WTC11 (cell line): ENCODE data around the gene CCSER2.

Experiments used
- ATF1 ChIP-seq: sonication (generic); formaldehyde crosslinking; IDR thresholded peaks from 2 replicates; pipeline ENCODE4 v1.8.1; 2023; ENCODE audit warnings: mild to moderate bottlenecking, moderate library complexity, missing genetic modification reagents
- ETV6 ChIP-seq: sonication (generic); formaldehyde crosslinking; IDR thresholded peaks from 2 replicates; pipeline ENCODE4 v1.8.1; 2022; ENCODE audit warnings: mild to moderate bottlenecking, missing genetic modification reagents
- FOXJ3 ChIP-seq: sonication (generic); formaldehyde crosslinking; IDR thresholded peaks from 2 replicates; pipeline ENCODE4 v1.9.0; 2021; ENCODE audit warnings: missing genetic modification reagents, mild to moderate bottlenecking, borderline replicate concordance
- JAZF1 ChIP-seq: fragments of 250-450 bp; sonication (Bioruptor Pico); IDR thresholded peaks from 2 replicates; pipeline ENCODE4 v1.9.0; 2021; ENCODE audit warnings: moderate library complexity, mild to moderate bottlenecking, inconsistent platforms
- JUN ChIP-seq: sonication (generic); formaldehyde crosslinking; IDR thresholded peaks from 2 replicates; pipeline ENCODE4 v1.8.0; 2023; ENCODE audit warnings: mild to moderate bottlenecking, missing genetic modification reagents
- NR2C2 ChIP-seq: sonication (generic); formaldehyde crosslinking; IDR thresholded peaks from 2 replicates; pipeline ENCODE4 v1.8.0; 2022; ENCODE audit warnings: mild to moderate bottlenecking, missing genetic modification reagents
- SP1 ChIP-seq: sonication (generic); formaldehyde crosslinking; conservative IDR thresholded peaks from 2 replicates; pipeline ENCODE4 v1.8.1; 2022; ENCODE audit warnings: missing genetic modification reagents
- ZNF232 ChIP-seq: sonication (generic); formaldehyde crosslinking; IDR thresholded peaks from 2 replicates; pipeline ENCODE4 v1.8.0; 2022; ENCODE audit warnings: mild to moderate bottlenecking, missing genetic modification reagents
- TF ChIP-seq, protein P1 (sequence below): fragments of 200-600 bp; IDR thresholded peaks from 2 replicates; pipeline ENCODE4 v1.8.0; 2022; ENCODE audit warnings: antibody characterized with exemption
- TF ChIP-seq, protein P2 (sequence below): sonication (generic); formaldehyde crosslinking; IDR thresholded peaks from 2 replicates; pipeline ENCODE4 v1.8.1; 2023; ENCODE audit warnings: mild to moderate bottlenecking, moderate library complexity, missing genetic modification reagents
- TF ChIP-seq, protein P3 (sequence below): sonication (generic); formaldehyde crosslinking; conservative IDR thresholded peaks from 2 replicates; pipeline ENCODE4 v1.8.1; 2023; ENCODE audit warnings: mild to moderate bottlenecking, low read depth, missing genetic modification reagents, moderate library complexity
- TF ChIP-seq, protein P4 (sequence below): fragments of 250-450 bp; sonication (Bioruptor Pico); IDR thresholded peaks from 2 replicates; pipeline ENCODE4 v1.8.0; 2021; ENCODE audit warnings: mild to moderate bottlenecking
- TF ChIP-seq, protein P5 (sequence below): sonication (generic); formaldehyde crosslinking; IDR thresholded peaks from 2 replicates; pipeline ENCODE4 v1.8.1; 2022; ENCODE audit warnings: low read depth, missing genetic modification reagents, borderline replicate concordance

DNA sequence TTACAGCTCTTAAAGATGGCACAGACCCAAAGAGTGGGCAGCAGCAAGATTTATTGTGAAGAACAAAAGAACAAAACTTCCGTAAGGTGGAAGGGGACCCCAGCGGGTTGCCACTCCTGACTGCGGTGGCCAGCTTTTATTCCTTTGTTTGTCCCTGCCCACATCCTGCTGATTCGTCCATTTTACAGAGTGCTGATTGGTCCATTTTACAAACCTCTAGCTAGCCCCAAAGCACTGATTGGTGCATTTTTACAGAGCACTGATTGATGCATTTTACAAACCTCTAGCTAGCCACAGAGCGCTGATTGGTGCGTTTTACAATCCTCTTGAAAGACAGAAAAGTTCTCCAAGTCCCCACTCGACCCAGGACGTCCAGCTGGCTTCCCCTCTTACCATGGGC, 16.8 kb upstream of the CCSER2 start:
- TF ChIP-seq, protein P1, sequence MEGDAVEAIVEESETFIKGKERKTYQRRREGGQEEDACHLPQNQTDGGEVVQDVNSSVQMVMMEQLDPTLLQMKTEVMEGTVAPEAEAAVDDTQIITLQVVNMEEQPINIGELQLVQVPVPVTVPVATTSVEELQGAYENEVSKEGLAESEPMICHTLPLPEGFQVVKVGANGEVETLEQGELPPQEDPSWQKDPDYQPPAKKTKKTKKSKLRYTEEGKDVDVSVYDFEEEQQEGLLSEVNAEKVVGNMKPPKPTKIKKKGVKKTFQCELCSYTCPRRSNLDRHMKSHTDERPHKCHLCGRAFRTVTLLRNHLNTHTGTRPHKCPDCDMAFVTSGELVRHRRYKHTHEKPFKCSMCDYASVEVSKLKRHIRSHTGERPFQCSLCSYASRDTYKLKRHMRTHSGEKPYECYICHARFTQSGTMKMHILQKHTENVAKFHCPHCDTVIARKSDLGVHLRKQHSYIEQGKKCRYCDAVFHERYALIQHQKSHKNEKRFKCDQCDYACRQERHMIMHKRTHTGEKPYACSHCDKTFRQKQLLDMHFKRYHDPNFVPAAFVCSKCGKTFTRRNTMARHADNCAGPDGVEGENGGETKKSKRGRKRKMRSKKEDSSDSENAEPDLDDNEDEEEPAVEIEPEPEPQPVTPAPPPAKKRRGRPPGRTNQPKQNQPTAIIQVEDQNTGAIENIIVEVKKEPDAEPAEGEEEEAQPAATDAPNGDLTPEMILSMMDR = no peak
- no peak for TF ChIP-seq ATF1 (CRISPR knock-in tag)
- no peak for TF ChIP-seq SP1
- TF ChIP-seq ETV6 (CRISPR knock-in tag) = no peak
- TF ChIP-seq JUN = no peak
- TF ChIP-seq, protein P2, sequence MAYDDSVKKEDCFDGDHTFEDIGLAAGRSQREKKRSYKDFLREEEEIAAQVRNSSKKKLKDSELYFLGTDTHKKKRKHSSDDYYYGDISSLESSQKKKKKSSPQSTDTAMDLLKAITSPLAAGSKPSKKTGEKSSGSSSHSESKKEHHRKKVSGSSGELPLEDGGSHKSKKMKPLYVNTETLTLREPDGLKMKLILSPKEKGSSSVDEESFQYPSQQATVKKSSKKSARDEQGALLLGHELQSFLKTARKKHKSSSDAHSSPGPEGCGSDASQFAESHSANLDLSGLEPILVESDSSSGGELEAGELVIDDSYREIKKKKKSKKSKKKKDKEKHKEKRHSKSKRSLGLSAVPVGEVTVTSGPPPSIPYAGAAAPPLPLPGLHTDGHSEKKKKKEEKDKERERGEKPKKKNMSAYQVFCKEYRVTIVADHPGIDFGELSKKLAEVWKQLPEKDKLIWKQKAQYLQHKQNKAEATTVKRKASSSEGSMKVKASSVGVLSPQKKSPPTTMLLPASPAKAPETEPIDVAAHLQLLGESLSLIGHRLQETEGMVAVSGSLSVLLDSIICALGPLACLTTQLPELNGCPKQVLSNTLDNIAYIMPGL = no peak
- no peak for TF ChIP-seq JAZF1
- TF ChIP-seq NR2C2 (CRISPR knock-in tag) = no peak
- no peak for TF ChIP-seq ZNF232 (CRISPR knock-in tag)
- no peak for TF ChIP-seq FOXJ3 (CRISPR knock-in tag)
- TF ChIP-seq, protein P3, sequence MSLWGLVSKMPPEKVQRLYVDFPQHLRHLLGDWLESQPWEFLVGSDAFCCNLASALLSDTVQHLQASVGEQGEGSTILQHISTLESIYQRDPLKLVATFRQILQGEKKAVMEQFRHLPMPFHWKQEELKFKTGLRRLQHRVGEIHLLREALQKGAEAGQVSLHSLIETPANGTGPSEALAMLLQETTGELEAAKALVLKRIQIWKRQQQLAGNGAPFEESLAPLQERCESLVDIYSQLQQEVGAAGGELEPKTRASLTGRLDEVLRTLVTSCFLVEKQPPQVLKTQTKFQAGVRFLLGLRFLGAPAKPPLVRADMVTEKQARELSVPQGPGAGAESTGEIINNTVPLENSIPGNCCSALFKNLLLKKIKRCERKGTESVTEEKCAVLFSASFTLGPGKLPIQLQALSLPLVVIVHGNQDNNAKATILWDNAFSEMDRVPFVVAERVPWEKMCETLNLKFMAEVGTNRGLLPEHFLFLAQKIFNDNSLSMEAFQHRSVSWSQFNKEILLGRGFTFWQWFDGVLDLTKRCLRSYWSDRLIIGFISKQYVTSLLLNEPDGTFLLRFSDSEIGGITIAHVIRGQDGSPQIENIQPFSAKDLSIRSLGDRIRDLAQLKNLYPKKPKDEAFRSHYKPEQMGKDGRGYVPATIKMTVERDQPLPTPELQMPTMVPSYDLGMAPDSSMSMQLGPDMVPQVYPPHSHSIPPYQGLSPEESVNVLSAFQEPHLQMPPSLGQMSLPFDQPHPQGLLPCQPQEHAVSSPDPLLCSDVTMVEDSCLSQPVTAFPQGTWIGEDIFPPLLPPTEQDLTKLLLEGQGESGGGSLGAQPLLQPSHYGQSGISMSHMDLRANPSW (CRISPR knock-in tag) = no peak
- TF ChIP-seq, protein P4, sequence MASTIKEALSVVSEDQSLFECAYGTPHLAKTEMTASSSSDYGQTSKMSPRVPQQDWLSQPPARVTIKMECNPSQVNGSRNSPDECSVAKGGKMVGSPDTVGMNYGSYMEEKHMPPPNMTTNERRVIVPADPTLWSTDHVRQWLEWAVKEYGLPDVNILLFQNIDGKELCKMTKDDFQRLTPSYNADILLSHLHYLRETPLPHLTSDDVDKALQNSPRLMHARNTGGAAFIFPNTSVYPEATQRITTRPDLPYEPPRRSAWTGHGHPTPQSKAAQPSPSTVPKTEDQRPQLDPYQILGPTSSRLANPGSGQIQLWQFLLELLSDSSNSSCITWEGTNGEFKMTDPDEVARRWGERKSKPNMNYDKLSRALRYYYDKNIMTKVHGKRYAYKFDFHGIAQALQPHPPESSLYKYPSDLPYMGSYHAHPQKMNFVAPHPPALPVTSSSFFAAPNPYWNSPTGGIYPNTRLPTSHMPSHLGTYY (CRISPR knock-in tag) = no peak
- TF ChIP-seq, protein P5, sequence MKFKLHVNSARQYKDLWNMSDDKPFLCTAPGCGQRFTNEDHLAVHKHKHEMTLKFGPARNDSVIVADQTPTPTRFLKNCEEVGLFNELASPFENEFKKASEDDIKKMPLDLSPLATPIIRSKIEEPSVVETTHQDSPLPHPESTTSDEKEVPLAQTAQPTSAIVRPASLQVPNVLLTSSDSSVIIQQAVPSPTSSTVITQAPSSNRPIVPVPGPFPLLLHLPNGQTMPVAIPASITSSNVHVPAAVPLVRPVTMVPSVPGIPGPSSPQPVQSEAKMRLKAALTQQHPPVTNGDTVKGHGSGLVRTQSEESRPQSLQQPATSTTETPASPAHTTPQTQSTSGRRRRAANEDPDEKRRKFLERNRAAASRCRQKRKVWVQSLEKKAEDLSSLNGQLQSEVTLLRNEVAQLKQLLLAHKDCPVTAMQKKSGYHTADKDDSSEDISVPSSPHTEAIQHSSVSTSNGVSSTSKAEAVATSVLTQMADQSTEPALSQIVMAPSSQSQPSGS = no peak
